GM18508 (cell line): ENCODE results near the gene PRKD3.

ENCODE experiments used
- ATAC-seq: cut with Tn5 transposase; IDR thresholded peaks from one replicate; pipeline ENCODE4 v1.9.1; 2021; ENCODE audit warnings: moderate number of reproducible peaks; ENCODE audit not compliant: insufficient read depth, unreplicated experiment

The PRKD3 gene

GRCh38 chr2:37324786-37325624 lies at the start of gene PRKD3:
TSS of gene PRKD3 (minus strand) at chr2:37324833. CDS start at chr2:37316524, 8,309 bp downstream.
- no peak for ATAC-seq

GRCh38 chr2:37372000-37372399 lies 47.4 kb upstream of the PRKD3 start:
- no peak for ATAC-seq

GRCh38 chr2:37370666-37371065 lies 46.0 kb upstream of the PRKD3 start:
- ATAC-seq, result no peak

DNA sequence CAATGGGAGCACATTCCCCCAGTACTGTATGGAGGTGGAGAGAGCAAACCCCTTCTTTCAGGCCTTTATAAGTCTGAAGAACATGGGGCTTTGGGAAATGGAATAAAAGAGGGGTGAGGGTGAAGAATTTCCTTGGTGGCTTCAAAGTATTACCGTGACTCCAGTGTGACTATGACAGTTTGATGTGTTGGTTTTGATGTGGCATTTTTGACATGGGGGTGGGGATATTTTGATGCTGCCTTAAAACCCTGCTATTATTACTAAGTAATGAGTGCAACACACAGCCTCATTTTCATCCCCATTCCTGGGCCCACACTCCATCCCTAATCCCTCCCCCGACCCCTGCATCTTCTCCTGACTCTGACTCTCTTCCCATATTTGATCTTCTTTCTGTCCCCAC lies 43.4 kb upstream of the PRKD3 start:
- no peak for ATAC-seq

GRCh38 chr2:37367310-37367709 lies 42.7 kb upstream of the PRKD3 start:
- ATAC-seq, result no peak

DNA sequence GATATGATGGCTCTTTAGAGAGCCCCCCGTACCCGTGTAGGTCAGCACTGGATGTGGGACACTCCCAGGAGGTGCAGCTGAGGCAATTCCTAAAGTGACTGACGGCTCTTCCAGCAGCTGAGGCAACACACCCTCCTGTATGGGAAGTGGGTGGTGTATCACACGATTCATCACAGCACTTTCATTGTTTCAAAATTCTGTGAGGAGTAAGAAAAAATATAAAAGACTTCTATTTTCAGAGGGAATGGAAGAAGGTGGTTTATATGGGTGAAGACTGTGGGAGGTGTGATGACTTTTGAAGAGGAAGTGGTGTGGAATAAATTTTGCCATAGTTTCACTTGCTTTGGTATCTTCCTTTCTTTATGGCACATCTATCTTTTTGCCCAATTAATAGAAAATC lies 42.1 kb upstream of the PRKD3 start:
- ATAC-seq, result no peak

DNA sequence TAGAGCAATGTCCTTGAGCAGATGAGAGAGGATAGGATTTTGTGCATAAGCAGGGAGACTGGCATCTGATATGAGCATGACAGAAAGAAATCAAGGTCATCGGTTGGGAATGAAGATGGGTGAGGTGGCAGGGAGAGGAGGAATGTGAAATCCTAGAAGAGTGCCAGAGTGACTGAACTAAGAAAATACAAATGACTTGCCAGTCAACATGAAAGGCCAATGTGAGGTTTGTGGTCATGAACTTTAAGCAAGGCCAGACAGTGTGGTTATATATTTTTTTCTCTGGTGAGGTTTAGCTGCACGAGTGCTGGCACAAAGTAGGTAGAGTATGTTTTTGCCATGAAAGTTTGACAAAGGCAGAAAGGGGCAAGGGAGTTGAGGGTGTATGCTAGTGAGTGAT lies 41.0 kb upstream of the PRKD3 start:
- ATAC-seq, result peak; percentile 91

GRCh38 chr2:37364351-37364750 lies 39.7 kb upstream of the PRKD3 start:
- ATAC-seq, result no peak

DNA sequence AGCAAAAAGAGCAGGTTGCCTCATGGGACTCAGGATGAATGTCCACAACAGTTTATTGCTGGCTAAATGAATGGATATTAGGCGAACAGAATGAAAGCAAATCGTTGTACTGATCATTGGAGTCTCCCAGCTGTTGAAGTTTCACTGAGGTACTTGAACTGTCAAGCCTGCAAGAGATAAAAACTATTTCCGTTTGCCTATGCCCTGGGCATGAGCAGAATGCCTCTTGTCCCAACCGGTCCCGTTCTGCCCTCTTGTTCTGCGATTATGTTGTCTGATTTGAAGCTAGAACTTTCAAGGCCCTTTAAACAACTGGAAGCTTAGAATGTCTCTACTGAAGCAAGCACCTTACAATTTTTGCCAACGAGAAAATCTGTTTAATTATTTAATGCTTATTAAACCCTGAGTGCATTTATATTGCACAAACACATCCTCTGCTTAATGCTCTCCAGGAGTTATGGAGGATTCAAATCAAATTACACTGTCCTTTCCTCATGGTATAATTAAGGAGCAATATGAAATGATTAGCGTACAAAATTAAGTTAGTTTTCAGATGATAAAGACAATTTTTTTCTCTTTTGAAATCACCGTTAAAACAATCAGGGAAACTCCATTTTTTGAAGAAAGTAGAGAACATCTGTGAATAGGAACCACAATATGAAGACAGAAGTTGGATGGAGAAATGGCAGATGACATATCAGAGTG lies 37.5 kb upstream of the PRKD3 start:
- no peak for ATAC-seq

DNA sequence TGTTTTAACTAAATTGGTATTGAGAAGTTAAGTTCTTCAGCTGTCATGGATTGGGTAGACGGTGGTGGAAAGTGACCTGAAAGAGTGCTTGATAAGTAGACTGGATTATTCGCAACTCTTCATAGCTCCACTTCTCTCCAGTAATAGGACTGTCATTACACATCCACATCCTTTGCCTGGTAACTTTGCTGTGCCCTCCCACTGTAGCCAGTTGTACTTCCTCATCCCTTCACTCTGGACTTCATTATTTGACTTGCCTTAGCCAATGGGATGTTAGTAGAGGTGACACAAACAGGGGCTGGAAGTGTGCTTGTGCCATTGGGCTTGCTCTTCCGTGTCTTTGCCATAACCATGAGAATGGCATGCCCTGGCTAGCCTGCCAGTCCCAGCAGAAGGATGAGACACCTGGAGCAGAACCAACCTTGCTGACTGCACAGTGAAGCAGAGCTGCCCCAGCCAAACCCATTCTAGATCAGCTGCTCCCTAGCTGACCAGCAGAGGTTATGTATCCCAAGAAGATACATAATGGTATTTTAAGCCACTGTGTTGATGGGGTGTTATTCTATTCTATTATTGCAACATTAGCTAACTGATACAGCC lies 36.7 kb upstream of the PRKD3 start:
- no peak for ATAC-seq

GRCh38 chr2:37358466-37358865 lies 33.8 kb upstream of the PRKD3 start:
- ATAC-seq, result no peak

- no peak for ATAC-seq
Observed at GRCh38 chr2:37357530-37357929, 32.9 kb upstream of the PRKD3 start.

GRCh38 chr2:37357069-37357468 lies 32.4 kb upstream of the PRKD3 start:
- ATAC-seq, result no peak

GRCh38 chr2:37356299-37356698 lies 31.7 kb upstream of the PRKD3 start:
- ATAC-seq, result no peak

GRCh38 chr2:37355735-37356134 lies 31.1 kb upstream of the PRKD3 start:
- ATAC-seq, result no peak

GRCh38 chr2:37354531-37354930 lies 29.9 kb upstream of the PRKD3 start:
- no peak for ATAC-seq

DNA sequence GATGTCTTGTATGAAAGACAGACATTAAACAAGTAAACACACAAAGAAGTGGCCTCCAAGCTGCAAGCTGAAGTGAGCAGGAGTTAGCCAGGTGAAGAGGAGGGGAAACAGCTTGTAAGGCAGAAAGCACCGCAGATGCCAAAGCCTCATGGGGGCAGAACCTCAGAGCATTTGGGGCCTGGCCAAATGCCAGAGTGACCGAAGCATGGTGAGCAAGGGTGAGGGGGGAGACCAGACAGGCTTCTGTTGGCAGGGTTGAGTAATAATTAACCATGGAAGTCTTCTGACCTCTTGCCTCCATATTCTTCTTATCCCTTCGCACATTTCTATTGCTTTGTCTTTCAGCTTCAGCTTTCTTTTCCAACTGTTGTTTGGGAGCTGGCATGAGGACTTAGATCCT lies 25.4 kb upstream of the PRKD3 start:
- ATAC-seq, result peak; percentile 76

- ATAC-seq, result no peak
Observed at GRCh38 chr2:37349231-37349860, 24.7 kb upstream of the PRKD3 start.

- no peak for ATAC-seq
Observed at GRCh38 chr2:37348155-37348554, 23.5 kb upstream of the PRKD3 start.

GRCh38 chr2:37344453-37345361 lies 20.1 kb upstream of the PRKD3 start, which contains the start of gene QPCT:
TSS of gene QPCT (plus strand) at chr2:37344630. CDS start at chr2:37344732, 102 bp downstream.
- ATAC-seq, result no peak
